ENCODE data around the gene MAPT. TPM values are rescaled to one million over a fixed set of nuclear protein-coding genes. Genes with fewer than 3 reads are reported as not detected.

MAPT gene
- total and polyA plus RNA-seq, 2 of the 4 experiments (the other 2 are of a cell fraction) = 0.18 to 0.19 TPM

DNA sequence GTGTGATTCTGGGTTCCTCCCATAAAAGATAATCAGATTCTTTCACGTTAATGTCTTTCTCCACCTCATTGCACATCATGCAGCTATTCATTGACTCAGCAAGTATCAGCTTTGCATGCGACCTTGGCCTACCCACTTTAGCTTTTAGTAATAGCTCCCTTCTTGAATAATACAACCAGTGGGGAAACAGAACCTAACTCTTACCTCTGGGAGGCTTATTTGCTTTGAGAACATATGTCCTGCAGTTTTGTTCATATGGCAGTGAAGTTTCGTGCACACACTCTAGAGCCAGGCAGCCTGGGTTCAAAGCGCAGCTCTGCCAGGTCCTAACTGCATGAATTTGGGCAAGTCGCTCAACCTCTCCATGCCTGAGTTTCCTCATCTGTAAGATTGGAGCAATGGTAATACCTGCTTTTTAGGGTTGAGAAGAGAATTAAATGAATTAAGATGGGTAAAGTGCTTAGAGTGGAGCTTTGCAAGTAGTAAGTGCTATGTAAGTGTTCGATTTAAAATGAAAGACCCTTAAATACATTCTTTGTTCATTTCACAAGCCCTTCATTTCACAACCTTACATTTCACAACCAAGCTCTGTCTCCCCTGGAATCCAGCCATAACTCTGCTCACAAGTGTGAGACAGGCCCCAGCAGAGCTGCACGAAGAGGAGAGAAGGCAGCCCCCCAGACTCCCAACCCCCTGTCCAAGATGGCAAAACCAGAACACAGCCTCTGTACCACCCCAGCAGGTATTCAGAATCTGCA is 29.3 kb downstream of the MAPT start:
- DNase-seq (peak; percentile 12), ATAC-seq (ENCODE audit: low read depth) (peak; percentile 24; the same call in 1 of the 2 replicates)
- Histone ChIP-seq H3K14ac (replicated peaks; ENCODE audit: low read depth, low read length) (no peak overlapping the region), H3K18ac (ENCODE audit: low read depth, low read length) (no peak overlapping the region), H3K9ac (ENCODE audit: low read depth, low read length) (no peak overlapping the region), H2BK5ac (ENCODE audit: low read depth, low read length, poor library complexity, severe bottlenecking) (no peak overlapping the region), H3K36me3 (ENCODE audit: control insufficient read depth, insufficient read depth, low read length) (no peaks in the 10 kb centered on the region), H4K91ac (ENCODE audit: insufficient read depth, low read depth, low read length) (no peak overlapping the region), H2BK20ac (ENCODE audit: low read depth, low read length) (no peak overlapping the region), H3K4me3 (ENCODE audit: insufficient read depth, low read depth, low read length) (no peak overlapping the region), H4K5ac (ENCODE audit: low read depth, low read length) (no peak overlapping the region), H3K4ac (ENCODE audit: low read depth, low read length) (no peak overlapping the region), H3K56ac (ENCODE audit: extremely low read depth, insufficient read depth, low read length) (no peak overlapping the region), H2BK120ac (ENCODE audit: low read depth, low read length) (no peak overlapping the region), H3K4me2 (ENCODE audit: low read depth, low read length) (no peak overlapping the region), H2AK5ac (ENCODE audit: low read depth, low read length) (no peak overlapping the region), H3K23ac (ENCODE audit: low read depth, low read length) (no peak overlapping the region), H3K79me1 (ENCODE audit: low read depth in 1 of 2, low read length in 2 of 2) (no peaks in the 10 kb centered on the region), H2AK9ac (replicated peaks; ENCODE audit: low read depth, low read length, poor library complexity) (no peak overlapping the region), H3K27ac (ENCODE audit: insufficient read depth, low read length) (no peak overlapping the region), H2BK15ac (ENCODE audit: low read depth, low read length) (no peak overlapping the region), H3K9me1 (ENCODE audit: insufficient read depth, low read length) (0 out of 2 replicates have a peak, but pooled peaks cover 2% of the 10 kb centered on the region), H3K4me1 (ENCODE audit: control insufficient read depth, insufficient read depth, low read length) (no peaks in the 10 kb centered on the region), H2AFZ (replicated peaks; ENCODE audit: low read length, poor library complexity) (no peak overlapping the region), H3K9me3 (ENCODE audit: control insufficient read depth, insufficient read depth, low read length) (peaks cover 5% of the 10 kb centered on the region), H3K27me3 (ENCODE audit: control insufficient read depth, insufficient read depth, low read length) (peaks cover 31% of the 10 kb centered on the region), H4K8ac (ENCODE audit: low read depth in 2 of 2, low read length in 2 of 2) (no peak overlapping the region), H4K20me1 (ENCODE audit: insufficient read depth, low read length) (no peaks in the 10 kb centered on the region)
- intact Hi-C loops (cut with micrococcal nuclease) (no loop called here), dilution Hi-C loops (cut with HindIII; ENCODE audit: low sequenced_read_pairs, unreplicated experiment) (no loop called here), in situ Hi-C loops (cut with MboI; ENCODE audit: low sequenced_read_pairs) (no loop called here)
- TF ChIP-seq CEBPB (IDR thresholded peaks at IDR 0.05; ENCODE audit: low read depth, low read length) (peak; percentile 33; the same call in 1 of the 2 replicates), RCOR1 (IDR thresholded peaks at IDR 0.05; ENCODE audit: insufficient replicate concordance, low read length) (no peak)
- no TSS peak for BruUV-seq (replicated peaks)
- POLR2A ChIA-PET (ENCODE audit: unreplicated experiment) = no interaction called here
- CTCF ChIA-PET = no interaction called here
- 40% methylated on average over 1 of the region's 7 CpGs; no CpG with 5 or more reads in 1 of the 2 experiments for WGBS, 2 experiments (ENCODE audit: extremely low coverage in 2 of 2, insufficient read length in 1 of 2)

Measured in IMR-90 (cell line).